ENCODE data around the gene ZNF528. TPM values are rescaled to one million over a fixed set of nuclear protein-coding genes. Genes with fewer than 3 reads are reported as not detected.
A peak's percentile ranks its signal among the peaks of the same experiment; 100 is the strongest.

Gene ZNF528
- 21.8 and 31.0 TPM in 2 replicates for total RNA-seq (ENCODE audit: low replicate concordance)
- long read RNA-seq, partial matches to known transcripts = 0 of 4 reads
- long read RNA-seq, other reads (novel, unspliced or antisense) = 4 of 4 reads

- no peak for DNase-seq (ENCODE audit: extremely low spot score, unreplicated experiment)
- Mint-ChIP-seq H3K27ac (peak within 1 kb of the TSS; percentile 83), H3K9me3 (no peaks in the 10 kb centered on the region)
These were observed at the start of gene ZNF528 for GRCh38 chr19:52397310-52398080. Gene ZNF528 (plus strand): TSS chr19:52397849. CDS start chr19:52402014, 4,165 bp downstream.

GRCh38 chr19:52351512-52351911 lies 46.1 kb upstream of the ZNF528 start:
- H3K4me3 Mint-ChIP-seq = no peak overlapping the region
- TF ChIP-seq CTCF (conservative IDR thresholded peaks at IDR 0.05) = peak; percentile 42

More at GRCh38 chr19:52397310-52398080, at the start of gene ZNF528:
- H3K36me3 Mint-ChIP-seq = peaks cover 11% of the 10 kb centered on the region
- H3K27me3 Mint-ChIP-seq = no peaks in the 10 kb centered on the region
- peak within 1 kb of the TSS; percentile 83 for H3K4me3 Mint-ChIP-seq
- no peak for TF ChIP-seq CTCF (conservative IDR thresholded peaks at IDR 0.05)
- no peaks in the 10 kb centered on the region for H3K4me1 Mint-ChIP-seq (ENCODE audit: unreplicated experiment)

GRCh38 chr19:52366414-52366824 lies 31.2 kb upstream of the ZNF528 start:
- peaks cover 19% of the 10 kb centered on the region for H3K9me3 Mint-ChIP-seq
- DNase-seq (ENCODE audit: extremely low spot score, unreplicated experiment) = no peak
- H3K36me3 Mint-ChIP-seq = peaks cover 66% of the 10 kb centered on the region
- no peak overlapping the region for H3K4me3 Mint-ChIP-seq
- no peaks in the 10 kb centered on the region for H3K27me3 Mint-ChIP-seq
- H3K27ac Mint-ChIP-seq = no peak overlapping the region
- no peak for TF ChIP-seq CTCF (conservative IDR thresholded peaks at IDR 0.05)
- no peaks in the 10 kb centered on the region for H3K4me1 Mint-ChIP-seq (ENCODE audit: unreplicated experiment)

More at GRCh38 chr19:52351512-52351911, 46.1 kb upstream of the ZNF528 start:
- Mint-ChIP-seq H3K9me3 (peaks cover 4% of the 10 kb centered on the region), H3K4me1 (ENCODE audit: unreplicated experiment) (no peaks in the 10 kb centered on the region), H3K27me3 (no peaks in the 10 kb centered on the region), H3K36me3 (peaks cover 59% of the 10 kb centered on the region), H3K27ac (no peak overlapping the region)
- DNase-seq (ENCODE audit: extremely low spot score, unreplicated experiment) = no peak

GRCh38 chr19:52369559-52370340 lies 27.9 kb upstream of the ZNF528 start, which contains the start of gene ZNF880:
Gene ZNF880 (plus strand): TSS chr19:52369923. CDS start chr19:52369966, 43 bp downstream.
- peaks cover 12% of the 10 kb centered on the region for H3K9me3 Mint-ChIP-seq
- no peaks in the 10 kb centered on the region for H3K4me1 Mint-ChIP-seq (ENCODE audit: unreplicated experiment)
- peak within 1 kb of the TSS; percentile 68 for H3K4me3 Mint-ChIP-seq
- no peaks in the 10 kb centered on the region for H3K27me3 Mint-ChIP-seq
- H3K36me3 Mint-ChIP-seq = peaks cover 55% of the 10 kb centered on the region
- peak within 1 kb of the TSS; percentile 90 for H3K27ac Mint-ChIP-seq
- no peak for DNase-seq (ENCODE audit: extremely low spot score, unreplicated experiment)
- no peak for TF ChIP-seq CTCF (conservative IDR thresholded peaks at IDR 0.05)

- H3K27me3 Mint-ChIP-seq = no peaks in the 10 kb centered on the region
- H3K27ac Mint-ChIP-seq = peak overlapping the region; percentile 90
- no peak for TF ChIP-seq CTCF (conservative IDR thresholded peaks at IDR 0.05)
- peaks cover 55% of the 10 kb centered on the region for H3K36me3 Mint-ChIP-seq
- no peak for DNase-seq (ENCODE audit: extremely low spot score, unreplicated experiment)
- H3K4me3 Mint-ChIP-seq = peak overlapping the region; percentile 68
- no peaks in the 10 kb centered on the region for H3K4me1 Mint-ChIP-seq (ENCODE audit: unreplicated experiment)
- peaks cover 11% of the 10 kb centered on the region for H3K9me3 Mint-ChIP-seq
These were observed 27.3 kb upstream of the ZNF528 start for GRCh38 chr19:52370341-52370710.
